Midbrain (tissue), 1 donor: ENCODE data around the gene ACVR1.
A peak's percentile ranks its signal among the peaks of the same experiment; 100 is the strongest.
"Not testable (repeated sequence)": the region's sequence is repeated elsewhere in the genome, so short reads cannot be mapped to it uniquely, and the experiment has no call there.

ENCODE experiments used
- DNase-seq: peaks from one replicate; lab custom pipeline; 2025; lab: John Stamatoyannopoulos, UW

Gene ACVR1

GRCh38 chr2:157893611-157894010 is 17.5 kb upstream of the ACVR1 start:
- DNase-seq = no peak

GRCh38 chr2:157891643-157892041 is 15.5 kb upstream of the ACVR1 start:
- DNase-seq = no peak

- DNase-seq = no peak
Measured at GRCh38 chr2:157890969-157891642, 15.0 kb upstream of the ACVR1 start.

- no peak for DNase-seq
Measured at GRCh38 chr2:157887946-157888345, 11.8 kb upstream of the ACVR1 start.

GRCh38 chr2:157884533-157884932 is 8.4 kb upstream of the ACVR1 start:
- not testable (repeated sequence) for DNase-seq

GRCh38 chr2:157880927-157881326 is 4.8 kb upstream of the ACVR1 start:
- no peak for DNase-seq

GRCh38 chr2:157877761-157878400 is 1.8 kb upstream of the ACVR1 start:
- DNase-seq = no peak

GRCh38 chr2:157876786-157877138 is 632 bp upstream of the ACVR1 start:
- DNase-seq = no peak

- no peak for DNase-seq
Measured at GRCh38 chr2:157875641-157876065, 477 bp downstream of the ACVR1 start.

GRCh38 chr2:157874997-157875640 is 1.0 kb downstream of the ACVR1 start:
- DNase-seq = peak; percentile 33

- DNase-seq = no peak
Measured at GRCh38 chr2:157874348-157874747, 1.8 kb downstream of the ACVR1 start.

- no peak for DNase-seq
Measured at GRCh38 chr2:157872791-157873190, 3.3 kb downstream of the ACVR1 start.

- DNase-seq = no peak
Measured at GRCh38 chr2:157871415-157871814, 4.7 kb downstream of the ACVR1 start.

- no peak for DNase-seq
Measured at GRCh38 chr2:157868993-157869392, 7.1 kb downstream of the ACVR1 start.

- DNase-seq = no peak
Measured at GRCh38 chr2:157867703-157868102, 8.4 kb downstream of the ACVR1 start.

GRCh38 chr2:157866666-157867642 is 9.2 kb downstream of the ACVR1 start:
- no peak for DNase-seq

GRCh38 chr2:157866202-157866601 is 9.9 kb downstream of the ACVR1 start:
- no peak for DNase-seq

- DNase-seq = no peak
Measured at GRCh38 chr2:157864857-157865430, 11.2 kb downstream of the ACVR1 start.

- no peak for DNase-seq
Measured at GRCh38 chr2:157858846-157859245, 17.3 kb downstream of the ACVR1 start.

GRCh38 chr2:157857881-157858280 is 18.2 kb downstream of the ACVR1 start:
- no peak for DNase-seq

GRCh38 chr2:157856187-157856515 is 20.0 kb downstream of the ACVR1 start:
- no peak for DNase-seq

GRCh38 chr2:157853820-157854219 is 22.3 kb downstream of the ACVR1 start:
- DNase-seq = no peak
